OCI-M1 (cell line): ENCODE results near the gene WDFY4.

Source experiments
- DNase-seq: peaks from one replicate; lab custom pipeline; 2025; lab: John Stamatoyannopoulos, UW

The WDFY4 gene

DNA sequence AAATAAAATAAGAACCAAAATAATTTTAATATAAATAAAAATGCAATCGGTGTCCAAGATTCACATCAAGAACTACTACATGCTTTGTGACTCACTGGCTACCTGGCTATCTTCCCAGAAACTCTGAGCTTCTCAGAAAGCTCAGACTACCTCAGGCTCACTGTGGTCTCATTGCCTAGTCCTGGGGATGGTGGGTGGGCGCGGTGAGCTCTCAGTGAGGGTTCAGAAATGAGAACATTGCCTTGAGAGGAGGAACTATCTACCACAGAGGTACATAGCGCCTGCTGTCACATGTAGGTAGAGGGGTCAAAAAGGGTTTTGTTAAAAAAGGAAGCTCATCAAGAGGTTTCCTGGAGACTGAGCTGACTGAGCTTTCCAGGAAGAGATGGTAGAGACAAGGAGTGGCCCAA, 108.0 kb downstream of the WDFY4 start:
- DNase-seq, result peak; percentile 20

GRCh38 chr10:48794074-48794473, 109.4 kb downstream of the WDFY4 start:
- DNase-seq, result no peak

- DNase-seq, result no peak
Observed at GRCh38 chr10:48796713-48797245, 112.1 kb downstream of the WDFY4 start.

DNA sequence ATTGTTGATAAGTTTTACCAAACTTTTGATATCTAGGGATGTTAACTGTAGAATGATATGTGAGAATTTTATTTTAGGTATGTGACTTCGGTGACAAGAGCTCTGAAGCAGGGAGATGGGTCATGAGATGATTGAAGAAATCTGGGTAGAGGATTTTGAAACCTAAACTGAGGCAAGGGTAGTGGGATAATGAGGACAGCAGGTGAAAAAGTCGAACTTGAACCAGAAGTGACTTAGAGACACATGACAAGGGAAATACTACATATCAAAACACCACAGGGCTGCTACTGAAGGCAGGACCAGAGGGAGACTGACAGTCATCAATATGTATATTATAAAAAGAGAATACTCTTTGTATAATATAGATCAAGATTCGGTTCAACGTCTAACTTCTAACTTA, 113.2 kb downstream of the WDFY4 start:
- no peak for DNase-seq

GRCh38 chr10:48798481-48799254, 114.0 kb downstream of the WDFY4 start:
- DNase-seq, result no peak

DNA sequence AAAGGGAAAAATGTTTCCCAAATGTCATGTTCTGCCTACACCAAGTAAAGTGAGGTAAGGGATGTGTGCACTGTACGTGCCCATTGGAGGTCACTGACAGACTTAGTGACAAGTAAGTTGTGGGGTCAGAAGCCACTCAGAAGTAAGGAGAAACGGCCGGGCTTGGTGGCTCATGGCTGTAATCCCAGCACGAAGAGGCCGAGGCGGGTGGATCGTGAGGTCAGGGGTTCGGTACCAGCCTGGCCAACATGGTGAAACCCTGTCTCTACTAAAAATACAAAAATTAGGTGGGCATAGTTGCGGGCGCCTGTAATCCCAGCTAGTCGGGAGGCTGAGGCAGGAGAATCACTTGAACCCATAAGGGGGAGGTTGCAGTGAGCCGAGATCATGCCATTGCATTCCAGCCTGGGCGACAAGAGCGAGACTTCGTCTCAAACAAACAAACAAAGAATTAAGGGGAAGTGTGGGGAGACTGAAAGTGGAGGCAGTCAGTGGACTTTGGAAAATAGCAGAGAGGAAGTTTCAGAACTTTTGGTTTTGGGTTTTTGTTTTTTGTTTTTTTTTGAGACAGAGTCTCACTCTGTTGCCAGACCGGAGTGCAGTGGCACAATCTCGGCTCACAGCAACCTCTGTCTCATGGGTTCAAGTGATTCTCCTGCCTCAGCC, 114.8 kb downstream of the WDFY4 start:
- DNase-seq, result no peak

- DNase-seq, result peak; percentile 54
Observed at GRCh38 chr10:48800007-48800675, 115.5 kb downstream of the WDFY4 start.

DNA sequence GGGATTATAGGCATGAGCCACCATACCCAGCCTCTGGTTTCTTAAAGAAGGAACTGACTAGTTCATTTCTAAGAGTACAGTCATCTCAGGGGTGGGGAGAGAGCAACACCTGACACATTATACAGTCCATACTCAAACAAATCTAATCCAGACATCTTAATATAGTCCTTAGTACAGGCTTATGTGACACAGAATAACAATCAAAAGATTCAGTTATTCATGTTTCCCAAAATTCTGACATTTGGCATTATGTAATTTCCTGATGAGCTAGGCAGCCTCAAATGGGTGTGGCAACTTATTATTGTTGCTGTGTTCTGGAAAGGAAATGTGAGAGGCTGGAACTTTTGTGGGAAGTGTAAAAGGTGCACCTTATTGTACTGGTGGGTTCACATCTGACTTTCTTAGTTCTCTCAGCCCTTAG, 116.3 kb downstream of the WDFY4 start:
- DNase-seq, result no peak

GRCh38 chr10:48802611-48803071, 118.0 kb downstream of the WDFY4 start:
- DNase-seq, result no peak

DNA sequence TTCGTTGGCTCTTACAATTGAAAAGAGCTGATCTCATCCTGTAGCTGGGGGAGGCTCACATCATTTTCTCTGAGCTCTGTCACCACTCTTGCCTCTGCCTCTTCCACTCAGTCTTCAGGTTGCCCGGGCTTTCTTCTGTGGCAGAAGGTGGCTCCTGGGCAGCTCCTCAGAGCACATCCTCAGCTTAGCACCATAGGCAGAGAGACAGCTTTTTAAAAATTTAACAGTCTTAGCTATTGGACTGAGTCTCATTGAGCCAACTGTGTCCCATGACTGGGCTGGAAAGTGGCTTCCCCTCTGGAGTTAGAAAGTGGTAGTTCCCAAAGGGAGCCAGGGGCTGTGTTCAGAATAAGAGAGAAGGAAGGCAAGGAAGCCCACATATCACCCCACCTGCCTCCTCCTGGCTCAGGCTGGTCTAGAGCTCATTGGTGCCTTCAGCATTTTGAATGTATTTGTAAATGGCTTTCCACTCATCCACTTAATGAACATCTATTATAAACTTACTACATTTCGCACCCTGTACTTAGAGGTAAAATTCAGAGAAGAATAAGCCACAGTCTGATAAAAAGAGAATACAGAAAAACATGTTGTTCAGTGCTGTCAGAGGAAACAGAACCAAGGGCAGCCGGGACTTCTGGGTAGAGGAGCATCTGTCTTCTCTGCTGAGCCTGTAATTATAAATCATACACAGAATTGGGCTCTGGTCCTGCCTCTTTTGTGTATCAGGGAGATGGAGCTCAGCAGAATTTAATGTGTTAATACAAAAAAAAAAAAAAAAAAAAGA, 119.3 kb downstream of the WDFY4 start:
- peak; percentile 65 for DNase-seq

GRCh38 chr10:48804740-48805182, 120.1 kb downstream of the WDFY4 start:
- peak; percentile 74 for DNase-seq

GRCh38 chr10:48805411-48805810, 120.7 kb downstream of the WDFY4 start:
- no peak for DNase-seq

DNA sequence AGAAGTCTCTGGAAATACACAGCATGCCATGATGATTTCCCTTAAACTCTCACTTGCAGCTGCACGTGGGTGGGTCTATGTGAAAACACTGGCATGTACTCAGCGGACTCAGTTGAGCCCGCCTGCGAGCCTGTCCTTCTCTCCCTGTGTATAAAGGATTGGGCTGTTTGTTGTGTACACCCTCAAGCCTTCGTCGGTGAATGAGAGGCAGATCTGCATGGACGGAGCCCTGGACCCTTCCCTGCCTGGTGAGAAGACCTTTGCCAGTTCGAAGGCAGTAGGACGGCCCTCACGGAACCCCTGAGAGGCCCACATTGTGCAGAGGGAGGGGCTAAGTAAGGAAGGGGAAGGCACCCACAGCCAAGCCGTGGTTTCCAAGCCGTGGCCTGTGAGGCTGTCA, 121.2 kb downstream of the WDFY4 start:
- no peak for DNase-seq

DNA sequence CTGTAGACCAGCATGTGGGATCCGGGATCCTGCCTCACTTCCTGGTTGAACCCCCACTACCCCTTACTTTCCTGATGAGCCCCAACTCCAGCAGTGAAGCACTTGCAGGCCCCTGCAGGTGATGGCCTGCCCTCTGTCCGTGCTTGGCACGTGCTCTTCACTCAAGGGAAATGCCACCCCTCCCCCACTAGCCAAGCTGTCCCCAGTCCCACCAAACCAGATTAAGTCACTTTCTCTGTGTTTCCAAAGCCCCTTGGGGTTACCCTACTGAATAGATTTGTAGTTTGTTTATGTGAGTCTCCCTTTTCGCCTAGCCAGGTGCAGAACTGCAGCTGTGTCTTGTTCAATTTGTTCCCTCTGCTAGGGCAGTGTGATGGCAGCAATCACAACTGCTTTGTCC, 121.7 kb downstream of the WDFY4 start:
- no peak for DNase-seq

DNA sequence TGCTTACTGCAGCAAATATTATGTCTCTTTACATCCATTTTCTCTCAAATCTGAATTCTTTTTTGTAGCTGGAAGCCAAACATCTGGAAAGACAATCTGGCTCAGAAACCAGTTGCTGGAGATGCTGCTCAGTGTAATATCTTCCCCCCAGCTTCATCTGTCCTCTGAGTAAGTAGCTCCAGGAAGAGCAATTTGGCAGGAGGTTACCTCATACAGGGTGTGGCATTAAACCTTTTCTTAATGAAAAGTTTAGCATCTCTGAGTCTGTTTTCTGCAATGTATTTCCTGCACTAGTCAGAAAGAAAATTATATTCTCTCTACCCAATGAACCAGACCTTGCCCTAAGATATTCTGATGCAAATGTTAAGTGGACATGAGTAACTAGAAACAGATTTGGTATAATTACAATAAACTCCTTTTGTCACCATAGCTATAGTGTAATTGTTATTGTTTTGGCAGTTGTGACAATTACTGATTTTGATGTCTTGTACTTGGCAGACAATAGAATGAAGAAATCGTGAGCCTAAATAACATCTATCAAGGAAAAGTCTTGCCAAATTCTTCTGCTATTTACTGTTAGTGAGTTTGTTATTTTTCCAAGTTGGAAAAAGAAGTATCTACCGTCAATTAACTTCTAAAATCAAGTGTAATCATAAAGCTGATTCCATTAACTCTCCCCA, 123.3 kb downstream of the WDFY4 start:
- DNase-seq, result no peak

DNA sequence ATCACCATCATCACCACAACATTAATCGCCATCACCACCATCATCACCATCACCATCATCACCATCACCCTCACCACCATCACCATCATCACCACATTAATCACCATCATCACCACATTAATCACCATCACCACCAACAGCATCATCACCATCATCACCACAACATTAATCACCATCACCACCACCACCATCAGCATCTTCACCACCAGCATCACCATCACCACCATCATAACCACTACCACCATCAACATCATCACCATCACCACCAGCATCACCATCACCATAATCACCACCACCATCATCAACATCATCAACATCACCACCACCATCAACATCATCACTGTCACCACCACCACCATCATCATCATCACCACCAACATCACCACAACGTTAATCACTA, 124.6 kb downstream of the WDFY4 start:
- no peak for DNase-seq

GRCh38 chr10:48811461-48811860, 126.8 kb downstream of the WDFY4 start:
- DNase-seq, result no peak

- no peak for DNase-seq
Observed at GRCh38 chr10:48811917-48812316, 127.2 kb downstream of the WDFY4 start.

DNA sequence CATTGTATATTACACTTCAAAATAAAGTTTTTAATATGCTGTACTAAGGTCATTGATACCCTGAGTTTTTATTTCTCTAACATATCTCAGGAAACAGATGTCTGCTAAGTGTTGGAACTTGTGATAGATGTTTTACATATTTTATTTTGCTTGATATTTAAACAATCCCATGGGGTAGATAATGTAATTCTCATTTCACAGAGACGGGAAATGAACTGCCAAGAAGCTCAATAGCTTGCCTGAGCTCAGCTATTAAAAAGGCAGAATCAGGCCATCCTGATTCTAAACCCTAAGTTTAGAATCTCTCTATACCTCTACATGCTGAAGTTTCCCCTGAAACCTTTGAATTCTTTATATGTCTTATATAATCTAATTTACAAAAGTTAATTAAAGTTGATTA, 128.6 kb downstream of the WDFY4 start:
- DNase-seq, result no peak

DNA sequence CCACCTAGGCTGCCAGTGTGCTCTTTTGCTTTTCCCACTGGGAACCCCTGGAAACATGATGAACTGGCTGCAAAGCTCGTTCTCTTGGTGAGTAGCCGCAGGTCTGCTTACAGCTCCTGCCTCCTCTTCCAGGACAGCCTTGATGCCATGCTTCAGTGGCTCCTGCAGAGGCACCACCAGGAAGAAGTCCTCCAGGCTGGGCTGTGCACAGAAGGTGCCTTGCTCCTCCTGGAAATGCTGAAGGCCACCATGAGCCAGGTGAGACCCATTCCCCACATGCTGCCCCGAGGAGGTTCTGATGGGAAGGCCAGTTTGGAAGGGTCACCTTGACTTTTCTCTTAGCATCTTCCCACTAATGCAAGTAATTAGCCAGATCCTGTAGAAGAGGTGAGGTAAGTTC, 129.2 kb downstream of the WDFY4 start:
- no peak for DNase-seq

DNA sequence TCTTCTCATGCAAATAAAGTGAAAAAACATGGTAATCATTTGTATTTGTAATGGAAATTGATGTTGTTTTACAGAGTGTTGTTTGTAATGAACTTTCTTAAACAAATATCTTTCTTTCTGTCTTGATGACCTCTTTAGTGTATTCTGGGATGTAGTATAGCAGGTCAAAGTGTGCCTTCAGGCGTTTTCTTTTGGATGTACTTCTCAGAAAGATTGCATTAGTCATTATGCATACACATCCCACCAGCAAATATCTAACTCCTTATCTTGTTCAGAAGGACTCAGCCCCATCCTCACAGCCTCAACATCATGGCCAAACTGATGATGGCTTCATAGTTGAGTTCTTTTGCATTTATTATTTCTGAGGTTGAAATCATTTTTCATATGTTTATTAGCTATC, 130.3 kb downstream of the WDFY4 start:
- DNase-seq, result no peak
